Mucosa of gallbladder (tissue), 1 donor: ENCODE measurements around the gene LDLRAD4. TPM values are rescaled to one million over a fixed set of nuclear protein-coding genes. Genes with fewer than 3 reads are reported as not detected.

Experiments used
- DNase-seq: peaks from one replicate; pipeline ENCODE4 v3.0.0-alpha.2; 2020; ENCODE audit warnings: low spot score
- total RNA-seq: library from RNA; stranded (reverse); gene quantifications from one replicate; pipeline ENCODE4 v1.2.1, GENCODE V29; 2021
- donor health status: DM: no; HTN: no; CAD: no.

LDLRAD4 gene
- total RNA-seq, 1 donor from 2014 or later, result 51.0 TPM

- DNase-seq, result no peak
These were observed 65.9 kb downstream of the LDLRAD4 start for GRCh38 chr18:13284330-13285027.

GRCh38 chr18:13285874-13286273, 67.3 kb downstream of the LDLRAD4 start:
- no peak for DNase-seq

- no peak for DNase-seq
These were observed 68.0 kb downstream of the LDLRAD4 start for GRCh38 chr18:13286456-13287125.

GRCh38 chr18:13287372-13287771, 68.8 kb downstream of the LDLRAD4 start:
- DNase-seq, result no peak

GRCh38 chr18:13288509-13289133, 70.1 kb downstream of the LDLRAD4 start:
- DNase-seq, result no peak

- no peak for DNase-seq
These were observed 71.1 kb downstream of the LDLRAD4 start for GRCh38 chr18:13289481-13290205.

GRCh38 chr18:13290856-13291271, 72.3 kb downstream of the LDLRAD4 start:
- DNase-seq, result no peak

GRCh38 chr18:13291299-13291698, 72.7 kb downstream of the LDLRAD4 start:
- DNase-seq, result no peak

- DNase-seq, result no peak
These were observed 73.3 kb downstream of the LDLRAD4 start for GRCh38 chr18:13291745-13292447.

GRCh38 chr18:13292736-13293135, 74.2 kb downstream of the LDLRAD4 start:
- no peak for DNase-seq

- no peak for DNase-seq
These were observed 75.7 kb downstream of the LDLRAD4 start for GRCh38 chr18:13294309-13294708.

GRCh38 chr18:13295894-13296293, 77.3 kb downstream of the LDLRAD4 start:
- no peak for DNase-seq

- DNase-seq, result no peak
These were observed 78.5 kb downstream of the LDLRAD4 start for GRCh38 chr18:13296867-13297574.

GRCh38 chr18:13298262-13298661, 79.7 kb downstream of the LDLRAD4 start:
- no peak for DNase-seq

- no peak for DNase-seq
These were observed 81.5 kb downstream of the LDLRAD4 start for GRCh38 chr18:13300029-13300428.

- no peak for DNase-seq
These were observed 82.2 kb downstream of the LDLRAD4 start for GRCh38 chr18:13300796-13301195.

- no peak for DNase-seq
These were observed 83.5 kb downstream of the LDLRAD4 start for GRCh38 chr18:13302040-13302439.

- DNase-seq, result no peak
These were observed 84.1 kb downstream of the LDLRAD4 start for GRCh38 chr18:13302457-13303225.

GRCh38 chr18:13303756-13304364, 85.3 kb downstream of the LDLRAD4 start:
- DNase-seq, result no peak

- no peak for DNase-seq
These were observed 86.7 kb downstream of the LDLRAD4 start for GRCh38 chr18:13305301-13305700.
